Natural killer cell (primary cell): ENCODE results near the gene DLG1. TPM values are rescaled to one million over a fixed set of nuclear protein-coding genes. Genes with fewer than 3 reads are reported as not detected.

Source experiments
- ATAC-seq, 3 donors: fragments of 150-1000 bp in 2 of 3; fragments of 200-7000 bp in 1 of 3; cut with Tn5 transposase; 1 replicate in 1 of 3; 2 replicates in 2 of 3; pipeline ENCODE4 v1.10.0; 2021; ENCODE audit warnings: mild to moderate bottlenecking in 2 of 3, moderate library complexity in 2 of 3
- DNase-seq, 2 donors: peaks; one replicate each; pipeline versions ENCODE4 v3.0.0 to v3.0.0-alpha.2; 2013 to 2021; ENCODE audit warnings: mixed read lengths in 1 of 2
- H3K27ac ChIP-seq: one replicate; pipeline ENCODE4 v1.5.1; 2013; ENCODE audit warnings: mild to moderate bottlenecking, low read length
- H3K27me3 ChIP-seq: one replicate; pipeline ENCODE4 v1.6.1; 2013; ENCODE audit warnings: low read length; ENCODE audit not compliant: control insufficient read depth, insufficient read depth
- H3K36me3 ChIP-seq: one replicate; pipeline ENCODE4 v1.6.1; 2013; ENCODE audit warnings: low read length; ENCODE audit not compliant: control insufficient read depth, insufficient read depth
- H3K4me1 ChIP-seq: one replicate; pipeline ENCODE4 v1.6.1; 2013; ENCODE audit warnings: low read length; ENCODE audit not compliant: control insufficient read depth, insufficient read depth
- H3K4me3 ChIP-seq: one replicate; pipeline ENCODE4 v1.5.1; 2013; ENCODE audit warnings: low read length
- H3K9me3 ChIP-seq: one replicate; pipeline ENCODE4 v1.6.1; 2013; ENCODE audit warnings: low read length; ENCODE audit not compliant: control insufficient read depth, insufficient read depth
- H3K27ac Mint-ChIP-seq, 2 donors: one replicate each; pipeline ENCODE4 v1.8.0; 2022; ENCODE audit warnings: mild to moderate bottlenecking in 2 of 2, mixed read lengths in 2 of 2, moderate library complexity in 1 of 2
- H3K27me3 Mint-ChIP-seq, 2 donors: one replicate each; pipeline ENCODE4 v1.8.0; 2022; ENCODE audit warnings: low read depth in 2 of 2, mixed read lengths in 2 of 2
- H3K36me3 Mint-ChIP-seq: one replicate; pipeline ENCODE4 v1.8.0; 2022; ENCODE audit warnings: mixed read lengths
- H3K4me1 Mint-ChIP-seq, 2 donors: one replicate each; pipeline ENCODE4 v1.8.0; 2022; ENCODE audit warnings: mixed read lengths in 2 of 2
- H3K4me3 Mint-ChIP-seq: one replicate; pipeline ENCODE4 v1.8.0; 2022; ENCODE audit warnings: mild to moderate bottlenecking, moderate library complexity, mixed read lengths
- H3K9me3 Mint-ChIP-seq, 2 donors: one replicate each; pipeline ENCODE4 v1.8.0; 2022; ENCODE audit warnings: mixed read lengths in 2 of 2
- WGBS: methylation state at CpG from one replicate; pipeline ENCODE4 v1.1.7; 2013; ENCODE audit warnings: missing lambda C conversion rate; ENCODE audit not compliant: insufficient coverage; 5-methylcytosine and 5-hydroxymethylcytosine counted together
- intact Hi-C: fragments of 100-400 bp; cut with micrococcal nuclease; formaldehyde crosslinking; loops from one replicate; pipeline ENCODE4 v1.14.2; 2022
- total RNA-seq, 4 donors: library from RNA; stranded (reverse); fragments of 120-200 nt in 1 of 4; gene quantifications; one replicate each; pipeline versions ENCODE4 v1.2.3 to v1.2.4, GENCODE V29; 2013 to 2022
- TF ChIP-seq, protein P1 (sequence below): fragments of 200-600 bp; IDR thresholded peaks from one replicate; pipeline ENCODE4 v1.8.0; 2022; ENCODE audit warnings: antibody characterized with exemption

The DLG1 gene
- total RNA-seq, 3 donors from 2014 or later (not counting 1 experiment from before 2014, with no cell fraction given) = 82.0 to 91.8 (median 89.0) TPM

DNA sequence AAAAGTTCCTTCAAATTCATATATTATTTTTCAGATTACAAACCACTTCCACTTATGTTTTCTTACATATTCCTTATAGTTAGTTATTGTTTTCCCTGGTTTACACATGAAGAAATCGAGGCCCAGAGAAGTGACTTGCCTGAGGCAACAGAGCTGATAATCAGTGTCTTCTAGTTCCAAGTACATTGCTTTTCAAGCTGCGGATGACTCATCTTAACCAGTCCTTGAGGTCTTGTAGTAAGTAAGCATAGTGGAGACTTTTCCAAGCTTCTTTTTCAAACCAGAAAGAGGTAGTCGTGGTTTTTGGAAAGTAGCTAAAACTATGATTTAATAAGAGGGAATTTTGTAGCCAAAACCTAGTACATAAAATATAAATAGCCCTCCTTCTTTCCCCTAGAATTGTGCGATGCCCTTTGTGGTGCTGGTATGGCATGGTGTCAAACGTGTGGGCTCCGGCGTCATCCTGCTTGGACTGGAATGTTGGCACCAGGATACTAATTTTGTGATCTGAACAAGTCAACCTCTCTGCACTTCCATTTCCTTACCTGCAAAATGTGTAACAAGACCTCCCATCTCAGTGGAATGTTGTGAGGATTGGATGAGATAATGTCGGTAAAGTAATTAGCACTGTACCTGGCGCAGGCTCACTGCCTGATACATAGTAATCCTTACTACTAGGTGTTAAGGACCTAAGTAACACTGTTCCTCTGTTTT, 19.0 kb upstream of the DLG1 start:
- H3K4me3 Mint-ChIP-seq = no peak overlapping the region
- no peak overlapping the region for H3K4me3 ChIP-seq

DNA sequence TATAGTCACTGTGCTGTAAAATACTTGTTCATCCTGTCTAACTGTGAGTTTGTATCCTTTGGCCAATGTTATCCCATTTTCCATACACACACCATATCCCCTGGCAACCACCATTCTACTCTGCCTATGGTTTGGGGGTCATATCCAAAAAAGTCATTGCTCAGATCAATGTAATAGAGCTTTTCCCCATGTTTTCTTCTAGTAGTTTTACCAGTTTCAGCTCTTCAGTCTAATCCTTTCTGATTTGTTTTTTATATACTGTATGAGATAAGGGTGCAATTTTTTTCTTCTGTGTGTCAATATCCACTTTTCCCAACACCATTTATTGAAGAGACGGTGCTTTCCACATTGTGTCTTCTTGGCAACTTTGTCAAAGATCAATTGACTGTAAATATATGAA, 14.0 kb upstream of the DLG1 start:
- H3K36me3 Mint-ChIP-seq = peaks cover 5% of the 10 kb centered on the region
- H3K27ac Mint-ChIP-seq = no peak overlapping the region
- WGBS = 88% methylated on average over 1 of the region's 1 CpG
- H3K4me3 Mint-ChIP-seq = no peak overlapping the region
- Histone ChIP-seq H3K4me3 (no peak overlapping the region), H3K27ac (no peak overlapping the region), H3K36me3 (no peaks in the 10 kb centered on the region), H3K9me3 (no peaks in the 10 kb centered on the region), H3K4me1 (no peaks in the 10 kb centered on the region), H3K27me3 (peaks cover 8% of the 10 kb centered on the region)
- no peaks in the 10 kb centered on the region for H3K9me3 Mint-ChIP-seq
- H3K27me3 Mint-ChIP-seq = peaks cover 54 to 67% of the 10 kb centered on the region in 2 donors
- no peak for ATAC-seq
- TF ChIP-seq, protein P1, sequence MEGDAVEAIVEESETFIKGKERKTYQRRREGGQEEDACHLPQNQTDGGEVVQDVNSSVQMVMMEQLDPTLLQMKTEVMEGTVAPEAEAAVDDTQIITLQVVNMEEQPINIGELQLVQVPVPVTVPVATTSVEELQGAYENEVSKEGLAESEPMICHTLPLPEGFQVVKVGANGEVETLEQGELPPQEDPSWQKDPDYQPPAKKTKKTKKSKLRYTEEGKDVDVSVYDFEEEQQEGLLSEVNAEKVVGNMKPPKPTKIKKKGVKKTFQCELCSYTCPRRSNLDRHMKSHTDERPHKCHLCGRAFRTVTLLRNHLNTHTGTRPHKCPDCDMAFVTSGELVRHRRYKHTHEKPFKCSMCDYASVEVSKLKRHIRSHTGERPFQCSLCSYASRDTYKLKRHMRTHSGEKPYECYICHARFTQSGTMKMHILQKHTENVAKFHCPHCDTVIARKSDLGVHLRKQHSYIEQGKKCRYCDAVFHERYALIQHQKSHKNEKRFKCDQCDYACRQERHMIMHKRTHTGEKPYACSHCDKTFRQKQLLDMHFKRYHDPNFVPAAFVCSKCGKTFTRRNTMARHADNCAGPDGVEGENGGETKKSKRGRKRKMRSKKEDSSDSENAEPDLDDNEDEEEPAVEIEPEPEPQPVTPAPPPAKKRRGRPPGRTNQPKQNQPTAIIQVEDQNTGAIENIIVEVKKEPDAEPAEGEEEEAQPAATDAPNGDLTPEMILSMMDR = no peak
- intact Hi-C loops = no loop called here
- no peak for DNase-seq
- peaks cover 0 to 5% of the 10 kb centered on the region in 2 donors for H3K4me1 Mint-ChIP-seq

More for the DNA sequence above, 19.0 kb upstream of the DLG1 start:
- H3K36me3 ChIP-seq = no peaks in the 10 kb centered on the region
- TF ChIP-seq, protein P1 = no peak
- H3K9me3 ChIP-seq = no peaks in the 10 kb centered on the region
- Mint-ChIP-seq H3K36me3 (no peaks in the 10 kb centered on the region), H3K4me1 (no peaks in the 10 kb centered on the region), H3K9me3 (no peaks in the 10 kb centered on the region), H3K27me3 (peaks cover 64 to 77% of the 10 kb centered on the region in 2 donors), H3K27ac (no peak overlapping the region)
- DNase-seq (no peak), ATAC-seq (no peak)
- 90% methylated on average over 8 of the region's 9 CpGs for WGBS
- peaks cover 16% of the 10 kb centered on the region for H3K27me3 ChIP-seq
- H3K4me1 ChIP-seq = no peaks in the 10 kb centered on the region
- intact Hi-C loops = no loop called here
- H3K27ac ChIP-seq = no peak overlapping the region

DNA sequence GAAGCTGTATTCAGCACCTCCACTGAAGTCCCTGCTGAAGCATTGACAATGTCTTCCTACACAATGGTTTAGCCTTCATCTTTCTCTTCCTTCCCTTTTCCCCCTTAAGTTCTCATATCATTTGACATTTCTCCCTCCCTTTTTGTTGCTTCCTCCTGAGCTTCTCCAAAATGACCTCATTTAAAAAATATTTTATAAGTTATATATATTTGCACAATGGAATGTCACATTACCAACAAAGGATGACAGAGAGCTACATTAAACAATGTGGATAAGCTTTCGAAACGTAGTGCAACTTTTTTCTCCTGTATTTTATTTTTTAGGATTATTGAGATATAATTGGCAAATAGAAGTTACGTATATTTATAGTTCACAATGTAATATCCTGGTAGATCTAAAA, 13.2 kb upstream of the DLG1 start:
- H3K9me3 ChIP-seq = no peaks in the 10 kb centered on the region
- peaks cover 5% of the 10 kb centered on the region for H3K36me3 Mint-ChIP-seq
- no peaks in the 10 kb centered on the region for H3K36me3 ChIP-seq
- TF ChIP-seq, protein P1 = no peak
- no CpG with 5 or more reads among the region's 3 CpGs for WGBS
- H3K27ac Mint-ChIP-seq = no peak overlapping the region
- no peak for DNase-seq
- intact Hi-C loops = no loop called here
- H3K4me1 Mint-ChIP-seq = peaks cover 0 to 5% of the 10 kb centered on the region in 2 donors
- no peaks in the 10 kb centered on the region for H3K4me1 ChIP-seq
- H3K27me3 Mint-ChIP-seq = peaks cover 51 to 62% of the 10 kb centered on the region in 2 donors
- ATAC-seq = no peak
- no peak overlapping the region for H3K4me3 ChIP-seq
- no peaks in the 10 kb centered on the region for H3K9me3 Mint-ChIP-seq
- no peak overlapping the region for H3K27ac ChIP-seq
- H3K27me3 ChIP-seq = peaks cover 8% of the 10 kb centered on the region
- no peak overlapping the region for H3K4me3 Mint-ChIP-seq
